HCT116 (cell line): ENCODE measurements around the gene DNAJC5G. TPM values are rescaled to one million over a fixed set of nuclear protein-coding genes. Genes with fewer than 3 reads are reported as not detected.
"Not testable (repeated sequence)": the region's sequence is repeated elsewhere in the genome, so short reads cannot be mapped to it uniquely, and the experiment has no call there.

Experiments
- ATAC-seq: fragments of 200-7000 bp; cut with Tn5 transposase; 2 replicates; pipeline ENCODE4 v1.9.1; 2020; ENCODE audit warnings: mild to moderate bottlenecking, moderate library complexity
- BruUV-seq: library from RNA; stranded (reverse); fragments of 400-500 nt; replicated peaks from 2 replicates; lab custom pipeline; 2021; lab: Mats Ljungman, UMichigan
- CTCF ChIA-PET: fragments of 300-600 bp; sonication (Branson Sonifier 250); formaldehyde crosslinking; loops from one replicate; lab custom pipeline; 2021; ENCODE audit warnings: antibody characterized with exemption; lab: Charles Lee
- POLR2A ChIA-PET: fragments of 300-600, 350-600 bp; sonication (Branson Sonifier 250); formaldehyde crosslinking; loops from one replicate; lab custom pipeline; 2021; ENCODE audit warnings: antibody characterized with exemption; lab: Charles Lee
- RAD21 ChIA-PET, 2 experiments: fragments of 300-600 bp; sonication (Branson Sonifier 250); formaldehyde crosslinking; loops; one replicate each; lab custom pipeline; 2023; ENCODE audit warnings: low total read pairs in 2 of 2; ENCODE audit not compliant: uncharacterized antibody in 2 of 2, unreplicated experiment in 2 of 2, low non-redundant PET in 1 of 2; lab: Charles Lee
- DNase-seq: peaks from one replicate; pipeline ENCODE4 v3.0.0-alpha.2; 2010; ENCODE audit warnings: low read depth, low spot score
- H2AFZ ChIP-seq: fragments of 200-600 bp; shearing (Covaris generic), sonication (generic); 2 replicates; pipeline ENCODE4 v1.6.1; 2017; ENCODE audit warnings: low read depth, mixed run types, mixed read lengths, antibody characterized with exemption, low read length; ENCODE audit not compliant: poor library complexity, severe bottlenecking
- H3K27ac ChIP-seq: 2 replicates; pipeline ENCODE4 v1.5.1; 2012; ENCODE audit warnings: low read depth, low read length
- H3K27me3 ChIP-seq: fragments of 200-600 bp; sonication (generic); 2 replicates; pipeline ENCODE4 v1.6.1; 2016; ENCODE audit warnings: mixed run types, low read length, mixed read lengths; ENCODE audit not compliant: insufficient read depth
- H3K36me3 ChIP-seq, 2 experiments: fragments of 200-500 bp in 1 of 2; fragments of 200-600 bp in 1 of 2; sonication (Bioruptor generic) in 1 of 2; sonication (generic) in 1 of 2; 2 replicates each; pipeline versions ENCODE4 v1.5.1 to v1.6.1; 2014 to 2016; ENCODE audit warnings: low read length in 2 of 2, inconsistent platforms in 1 of 2, mixed read lengths in 1 of 2, mixed run types in 1 of 2; ENCODE audit not compliant: insufficient read depth in 2 of 2, control insufficient read depth in 1 of 2
- H3K4me1 ChIP-seq, 2 experiments: fragments of 200-600 bp in 1 of 2; sonication (generic) in 1 of 2; 2 replicates each; pipeline versions ENCODE4 v1.5.1 to v1.6.1; 2012 to 2017; ENCODE audit warnings: low read length in 2 of 2, inconsistent platforms in 1 of 2, mild to moderate bottlenecking in 1 of 2, mixed read lengths in 1 of 2, mixed run types in 1 of 2, moderate library complexity in 1 of 2; ENCODE audit not compliant: insufficient read depth in 2 of 2, control insufficient read depth in 1 of 2
- H3K4me2 ChIP-seq: fragments of 200-600 bp; sonication (generic); 2 replicates; pipeline ENCODE4 v1.6.1; 2017; ENCODE audit warnings: mixed run types, low read length, mixed read lengths
- H3K4me3 ChIP-seq, 2 experiments: fragments of 200-600 bp in 1 of 2; sonication (generic) in 1 of 2; replicated peaks in 1 of 2; 2 replicates each; pipeline ENCODE4 v1.5.1; 2011 to 2016; ENCODE audit warnings: low read length in 2 of 2, control low read depth in 1 of 2, low read depth in 1 of 2, mild to moderate bottlenecking in 1 of 2, mixed read lengths in 1 of 2, mixed run types in 1 of 2
- H3K79me2 ChIP-seq: fragments of 200-600 bp; sonication (generic); 2 replicates; pipeline ENCODE4 v1.6.1; 2017; ENCODE audit warnings: mild to moderate bottlenecking, mixed run types, low read length, moderate library complexity, mixed read lengths; ENCODE audit not compliant: insufficient read depth
- H3K9ac ChIP-seq: fragments of 200-600 bp; sonication (generic); 2 replicates; pipeline ENCODE4 v1.6.1; 2016; ENCODE audit warnings: low read length, mixed read lengths
- H3K9me2 ChIP-seq: fragments of 200-600 bp; sonication (generic), shearing (Covaris generic); 2 replicates; pipeline ENCODE4 v1.6.1; 2017; ENCODE audit warnings: mixed run types, mild to moderate bottlenecking, moderate library complexity; ENCODE audit not compliant: insufficient read depth
- H3K9me3 ChIP-seq, 2 experiments: fragments of 200-500 bp in 1 of 2; fragments of 200-600 bp in 1 of 2; sonication (Bioruptor generic) in 1 of 2; sonication (generic) in 1 of 2; 2 replicates each; pipeline ENCODE4 v1.6.1; 2014 to 2017; ENCODE audit warnings: low read length in 2 of 2, mixed read lengths in 2 of 2, inconsistent platforms in 1 of 2, low read depth in 1 of 2, mild to moderate bottlenecking in 1 of 2, mixed run types in 1 of 2, moderate library complexity in 1 of 2; ENCODE audit not compliant: control insufficient read depth in 1 of 2, insufficient read depth in 1 of 2
- H4K20me1 ChIP-seq: fragments of 200-600 bp; sonication (generic), shearing (Covaris generic); 2 replicates; pipeline ENCODE4 v1.6.1; 2017; ENCODE audit warnings: mixed run types, mild to moderate bottlenecking, moderate library complexity; ENCODE audit not compliant: insufficient read depth
- CBX3 ChIP-seq: IDR thresholded peaks from 2 replicates; pipeline ENCODE4 v1.6.1; 2012; ENCODE audit warnings: low read depth
- EGR1 ChIP-seq: IDR thresholded peaks from 2 replicates; pipeline ENCODE4 v1.6.1; 2012; ENCODE audit warnings: low read depth
- ELF1 ChIP-seq: IDR thresholded peaks from 2 replicates; pipeline ENCODE4 v1.6.1; 2012; ENCODE audit warnings: low read depth, borderline replicate concordance
- FOSL1 ChIP-seq: IDR thresholded peaks from 2 replicates; pipeline ENCODE4 v1.6.1; 2012; ENCODE audit warnings: low read depth
- MAX ChIP-seq: IDR thresholded peaks from 2 replicates; pipeline ENCODE4 v1.6.1; 2012
- POLR2AphosphoS5 ChIP-seq: IDR thresholded peaks from 2 replicates; pipeline ENCODE4 v1.6.1; 2011; ENCODE audit warnings: mild to moderate bottlenecking, low read depth, low read length, moderate library complexity
- YY1 ChIP-seq: IDR thresholded peaks from 2 replicates; pipeline ENCODE4 v1.6.1; 2011; ENCODE audit warnings: low read length, low read depth, moderate library complexity, mild to moderate bottlenecking; ENCODE audit not compliant: insufficient replicate concordance; ENCODE audit errors: extremely low read depth
- ZFX ChIP-seq: fragments of 450-650 bp; IDR thresholded peaks from 2 replicates; pipeline ENCODE4 v1.6.1; 2017
- ZNF274 ChIP-seq: fragments of 200-500 bp; sonication (Bioruptor generic); IDR thresholded peaks from 2 replicates; pipeline ENCODE4 v1.6.1; 2014; ENCODE audit warnings: mild to moderate bottlenecking, low read depth, low read length, inconsistent platforms
- intact Hi-C: fragments of 100-400 bp; cut with micrococcal nuclease; formaldehyde crosslinking; loops from 2 replicates; pipeline ENCODE4 v1.10.0; 2022
- total RNA-seq: library from RNA; stranded (reverse); gene quantifications from one replicate; pipeline ENCODE4 v1.2.1, GENCODE V29; 2021; ENCODE audit not compliant: unreplicated experiment

DNAJC5G gene
- total RNA-seq, 1 experiment from 2014 or later = 2.5 TPM

GRCh38 chr2:27264753-27265535 is 10.3 kb upstream of the DNAJC5G start (continued):
- TF ChIP-seq YY1 (peak; percentile 85), EGR1 (peak; percentile 50), FOSL1 (no peak), ZNF274 (no peak), CBX3 (peak; percentile 95)

GRCh38 chr2:27265536-27265870 is 9.7 kb upstream of the DNAJC5G start:
- Histone ChIP-seq H3K79me2 (peaks cover 5% of the 10 kb centered on the region; the same call in 1 of the 2 replicates), H4K20me1 (no peaks in the 10 kb centered on the region), H3K36me3 (no peaks in the 10 kb centered on the region), H3K4me2 (peak overlapping the region; percentile 99), H3K9me2 (no peaks in the 10 kb centered on the region)
- CTCF ChIA-PET = interaction anchor here (0.7 to 4.0 kb wide), 7 partner anchors 10 to 179 kb away, joined by 3 to 22 read pairs (median 5); partner anchors contain the start of genes DNAJC5G and KHK
- DNase-seq = no peak
- intact Hi-C loops = loop anchor here (5.0 kb wide), 1 partner anchor 37 kb away; no protein-coding TSS in a partner anchor
- no peak for TF ChIP-seq POLR2AphosphoS5
- no peak for TF ChIP-seq ELF1
- TF ChIP-seq ZFX = peak; percentile 17; the same call in 1 of the 2 replicates
- TF ChIP-seq MAX = no peak
- TF ChIP-seq, all 23 proteins: peak for 1
- no peaks in the 10 kb centered on the region for H3K9me3 ChIP-seq
- ATAC-seq = no peak
- H3K9ac ChIP-seq = peak overlapping the region; percentile 63
- H3K27ac ChIP-seq = no peak overlapping the region
- peaks cover 13% of the 10 kb centered on the region; the same call in 1 of the 2 replicates for H3K27me3 ChIP-seq
- ChIA-PET POLR2A (interaction anchor here (0.7 to 1.7 kb wide), 4 partner anchors 14 to 131 kb away, joined by 3 to 4 read pairs (median 3); partner anchors contain the start of gene PREB), RAD21 (interaction anchor here in 1 of 2 experiments (0.9 kb wide), 1 partner anchor 14 kb away, joined by 3 read pairs; no protein-coding TSS in a partner anchor)
- no peak overlapping the region for H3K4me3 ChIP-seq
- BruUV-seq = no TSS peak
- peaks cover 19 to 37% of the 10 kb centered on the region in 2 experiments for H3K4me1 ChIP-seq
- peak overlapping the region; percentile 77 for H2AFZ ChIP-seq

DNA sequence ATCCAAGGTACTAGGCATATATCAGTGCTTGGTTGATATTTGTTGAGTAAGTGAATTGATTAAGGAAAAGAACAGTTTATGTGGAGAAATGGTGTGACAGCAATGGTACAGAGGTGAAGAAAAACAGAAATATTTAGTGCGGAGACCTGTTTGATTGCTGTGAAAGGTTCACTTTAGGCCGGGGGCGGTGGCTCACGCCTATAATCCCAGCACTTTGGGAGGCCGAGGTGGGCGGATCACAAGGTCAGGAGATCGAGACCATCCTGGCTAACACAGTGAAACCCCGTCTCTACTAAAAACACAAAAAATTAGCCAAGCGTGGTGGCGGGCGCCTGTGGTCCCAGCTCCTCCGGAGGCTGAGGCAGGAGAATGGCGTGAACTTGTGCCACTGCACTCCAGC is 6.9 kb upstream of the DNAJC5G start:
- CTCF ChIA-PET = interaction anchor here (4.1 kb wide), 1 partner anchor 12 kb away, joined by 19 read pairs; no protein-coding TSS in a partner anchor

More for the DNA sequence above, 6.9 kb upstream of the DNAJC5G start:
- POLR2A ChIA-PET, H3K9me3 ChIP-seq, H3K27ac ChIP-seq, H3K9me2 ChIP-seq, H3K79me2 ChIP-seq, H3K4me3 ChIP-seq, ATAC-seq, H3K27me3 ChIP-seq, H4K20me1 ChIP-seq, H3K4me2 ChIP-seq, H3K9ac ChIP-seq, H3K36me3 ChIP-seq, BruUV-seq, H2AFZ ChIP-seq, DNase-seq: not testable (repeated sequence)
- RAD21 ChIA-PET = interaction anchor here in 1 of 2 experiments (0.7 kb wide), 1 partner anchor 457 kb away, joined by 3 read pairs; no protein-coding TSS in a partner anchor
- peaks cover 15 to 25% of the 10 kb centered on the region in 2 experiments for H3K4me1 ChIP-seq
- intact Hi-C loops = loop anchor here (5.0 kb wide), 1 partner anchor 34 kb away; no protein-coding TSS in a partner anchor
